Measurements from ENCODE around the gene CACNA2D2. TPM values are rescaled to one million over a fixed set of nuclear protein-coding genes. Genes with fewer than 3 reads are reported as not detected.

Gene CACNA2D2
- total RNA-seq, 4 donors from 2014 or later, result 0.31 to 1.7 (median 0.66) TPM

DNA sequence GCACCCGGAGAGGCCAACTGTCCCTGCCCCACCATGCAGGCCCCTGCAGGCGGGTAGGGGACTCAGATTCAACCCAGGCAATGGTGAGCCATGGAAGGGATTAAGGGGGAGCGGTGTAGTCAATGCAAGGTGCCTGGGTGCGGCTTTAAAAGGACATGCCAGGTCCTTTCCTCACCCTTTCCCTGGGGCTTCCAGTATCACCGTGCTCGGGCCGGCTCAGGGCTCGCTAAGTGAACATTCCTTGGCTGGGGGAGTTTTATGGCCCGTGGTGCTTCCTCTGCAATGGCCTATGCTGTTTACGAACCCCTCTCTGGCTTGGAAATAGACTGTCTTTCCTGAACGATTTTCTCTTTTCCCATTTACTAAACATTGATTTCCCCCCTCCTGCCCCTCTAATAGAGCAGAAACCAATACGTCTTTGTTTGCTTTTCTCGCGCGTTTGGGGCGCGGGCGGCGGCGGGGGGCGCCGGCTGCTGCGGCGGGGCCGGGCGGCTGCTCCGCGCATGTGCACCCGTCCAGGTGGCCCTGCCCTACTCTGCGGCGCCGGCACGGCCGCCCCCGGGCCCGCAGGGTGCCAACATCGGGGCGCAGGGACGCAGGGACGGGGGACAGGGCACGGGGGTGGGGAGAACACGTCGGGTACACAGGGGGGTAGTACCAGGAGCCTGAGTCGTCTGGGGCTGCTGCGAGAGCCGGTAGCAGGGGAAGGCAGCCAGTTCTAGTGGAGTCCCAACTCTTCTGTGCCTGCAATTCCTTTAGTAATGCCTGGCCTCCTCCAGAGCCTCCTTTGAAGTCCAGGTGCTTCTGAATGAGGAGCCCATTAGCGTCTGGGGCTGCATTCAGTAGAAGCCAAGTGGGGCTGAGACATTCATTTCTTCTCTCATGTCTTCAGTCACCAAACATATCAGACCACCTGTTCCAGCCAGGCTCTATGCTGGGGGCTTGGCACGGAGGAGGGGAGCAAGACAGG, 26.9 kb upstream of the CACNA2D2 start:
- WGBS, 2 donors (ENCODE audit: low coverage in 1 of 2), result 20% methylated on average over 3 of the region's 48 CpGs; no CpG with 5 or more reads in 1 of the 2 donors
- H3K9me3 ChIP-seq, result no peaks in the 10 kb centered on the region
- peak overlapping the region in 1 of 2 donors; percentile 16 for H3K4me3 ChIP-seq
- no peaks in the 10 kb centered on the region for H3K36me3 ChIP-seq
- H3K27ac ChIP-seq, result no peak overlapping the region
- peaks cover 21% of the 10 kb centered on the region for H3K27me3 ChIP-seq
- TF ChIP-seq EP300 (IDR thresholded peaks at IDR 0.05), result no peak
- TF ChIP-seq POLR2AphosphoS5 (IDR thresholded peaks at IDR 0.05), result no peak
- TF ChIP-seq POLR2A (IDR thresholded peaks at IDR 0.05), result no peak
- TF ChIP-seq, protein P1, sequence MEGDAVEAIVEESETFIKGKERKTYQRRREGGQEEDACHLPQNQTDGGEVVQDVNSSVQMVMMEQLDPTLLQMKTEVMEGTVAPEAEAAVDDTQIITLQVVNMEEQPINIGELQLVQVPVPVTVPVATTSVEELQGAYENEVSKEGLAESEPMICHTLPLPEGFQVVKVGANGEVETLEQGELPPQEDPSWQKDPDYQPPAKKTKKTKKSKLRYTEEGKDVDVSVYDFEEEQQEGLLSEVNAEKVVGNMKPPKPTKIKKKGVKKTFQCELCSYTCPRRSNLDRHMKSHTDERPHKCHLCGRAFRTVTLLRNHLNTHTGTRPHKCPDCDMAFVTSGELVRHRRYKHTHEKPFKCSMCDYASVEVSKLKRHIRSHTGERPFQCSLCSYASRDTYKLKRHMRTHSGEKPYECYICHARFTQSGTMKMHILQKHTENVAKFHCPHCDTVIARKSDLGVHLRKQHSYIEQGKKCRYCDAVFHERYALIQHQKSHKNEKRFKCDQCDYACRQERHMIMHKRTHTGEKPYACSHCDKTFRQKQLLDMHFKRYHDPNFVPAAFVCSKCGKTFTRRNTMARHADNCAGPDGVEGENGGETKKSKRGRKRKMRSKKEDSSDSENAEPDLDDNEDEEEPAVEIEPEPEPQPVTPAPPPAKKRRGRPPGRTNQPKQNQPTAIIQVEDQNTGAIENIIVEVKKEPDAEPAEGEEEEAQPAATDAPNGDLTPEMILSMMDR (IDR thresholded peaks at IDR 0.05), result no peak
- no peak for ATAC-seq
- no peaks in the 10 kb centered on the region for H3K4me1 ChIP-seq

DNA sequence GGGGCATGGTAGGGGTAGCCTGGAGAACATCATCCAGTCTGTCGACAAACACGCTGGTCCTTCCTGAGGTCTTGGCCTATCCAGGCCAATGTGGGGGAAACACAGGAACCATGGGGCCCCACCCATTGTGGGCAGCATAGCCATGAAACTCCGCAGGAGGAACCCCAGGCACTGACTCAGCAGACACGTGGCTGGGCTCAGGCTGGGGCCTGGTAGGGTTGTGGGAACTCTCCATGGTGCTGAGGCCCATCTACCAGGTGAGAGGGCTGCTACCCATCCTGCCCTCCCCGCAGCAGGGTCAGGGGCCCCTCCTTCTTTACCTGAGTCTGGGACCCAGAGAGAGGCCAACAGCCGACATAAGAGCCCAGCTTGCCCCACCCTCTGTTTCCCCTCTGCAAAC, 22.6 kb upstream of the CACNA2D2 start:
- Histone ChIP-seq H3K27me3 (peaks cover 24% of the 10 kb centered on the region), H3K9me3 (no peaks in the 10 kb centered on the region), H3K4me1 (no peaks in the 10 kb centered on the region), H3K4me3 (no peak overlapping the region), H3K27ac (no peak overlapping the region), H3K36me3 (no peaks in the 10 kb centered on the region)
- TF ChIP-seq POLR2A (IDR thresholded peaks at IDR 0.05) (no peak), EP300 (IDR thresholded peaks at IDR 0.05) (no peak), POLR2AphosphoS5 (IDR thresholded peaks at IDR 0.05) (no peak)
- TF ChIP-seq, protein P1 (IDR thresholded peaks at IDR 0.05), result no peak
- ATAC-seq, result no peak
- 37 to 40% methylated on average over 2 to 3 of the region's 6 CpGs for WGBS, 2 donors (ENCODE audit: low coverage in 1 of 2)

DNA sequence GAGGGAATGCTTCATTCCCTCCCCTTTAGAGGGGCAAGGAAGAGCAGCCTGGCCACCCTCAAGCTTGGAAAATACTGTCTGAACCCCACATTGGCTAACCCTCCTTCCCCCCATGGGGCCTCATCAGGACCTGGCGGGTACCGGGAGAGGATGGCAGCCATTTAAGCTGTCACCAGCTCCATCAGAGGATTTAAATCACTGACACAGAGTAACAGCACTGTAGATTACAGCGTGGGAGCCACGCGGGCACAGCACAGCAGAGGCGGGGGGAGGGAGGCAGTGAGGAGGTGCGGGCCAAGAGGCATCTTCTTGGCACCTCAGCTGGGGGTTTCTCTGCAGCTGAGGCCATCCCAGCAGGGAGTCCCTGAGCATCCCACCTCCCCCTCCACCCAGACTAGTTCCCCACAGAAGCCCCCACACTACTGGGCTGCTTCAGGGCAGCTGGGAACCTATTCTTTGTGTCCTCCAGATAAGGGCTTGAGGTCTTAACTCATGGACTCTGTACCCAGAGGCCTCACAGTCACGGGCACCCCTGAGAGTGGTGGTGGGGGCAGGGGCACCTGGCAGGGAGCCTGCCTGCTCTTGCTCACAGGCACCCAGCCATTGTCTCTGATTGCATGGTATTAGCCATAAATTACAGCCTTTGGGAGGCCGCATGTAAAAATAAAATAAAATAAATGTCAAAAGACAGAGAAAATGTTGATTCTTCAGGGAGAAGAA, 21.9 kb upstream of the CACNA2D2 start:
- WGBS, 2 donors (ENCODE audit: low coverage in 1 of 2), result 43% methylated on average over 2 of the region's 9 CpGs; no CpG with 5 or more reads in 1 of the 2 donors
- Histone ChIP-seq H3K4me1 (no peaks in the 10 kb centered on the region), H3K36me3 (no peaks in the 10 kb centered on the region)

DNA sequence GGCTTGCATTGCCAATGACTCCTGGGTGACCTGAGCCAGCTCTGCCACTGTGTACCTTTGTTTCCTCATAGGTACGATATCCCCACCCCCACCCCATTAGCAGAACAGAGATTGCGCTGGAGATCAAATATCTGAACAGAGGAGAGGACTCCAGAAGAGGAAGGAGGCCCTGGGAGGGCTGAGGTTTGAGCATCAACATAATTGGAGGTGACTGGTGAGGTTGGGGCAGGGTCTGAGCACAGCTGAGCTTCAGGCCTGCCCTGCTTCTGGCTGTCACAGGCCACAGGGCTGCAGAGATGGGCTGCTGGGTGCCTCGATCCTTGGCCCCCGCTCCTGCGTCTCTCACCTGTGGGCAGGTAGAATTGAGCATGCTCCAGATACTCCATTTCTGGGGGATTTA, 21.3 kb upstream of the CACNA2D2 start:
- Histone ChIP-seq H3K4me1 (no peaks in the 10 kb centered on the region), H3K27ac (no peak overlapping the region), H3K4me3 (no peak overlapping the region), H3K36me3 (no peaks in the 10 kb centered on the region), H3K9me3 (no peaks in the 10 kb centered on the region), H3K27me3 (peaks cover 16% of the 10 kb centered on the region)
- TF ChIP-seq POLR2A (IDR thresholded peaks at IDR 0.05) (no peak), EP300 (IDR thresholded peaks at IDR 0.05) (no peak), POLR2AphosphoS5 (IDR thresholded peaks at IDR 0.05) (no peak)
- TF ChIP-seq, protein P1 (IDR thresholded peaks at IDR 0.05), result no peak
- no peak for ATAC-seq
- 89% methylated on average over 4 of the region's 5 CpGs; no CpG with 5 or more reads in 1 of the 2 donors for WGBS, 2 donors (ENCODE audit: low coverage in 1 of 2)

More for the DNA sequence above, 21.9 kb upstream of the CACNA2D2 start:
- ATAC-seq, result no peak
- H3K9me3 ChIP-seq, result no peaks in the 10 kb centered on the region
- TF ChIP-seq POLR2A (IDR thresholded peaks at IDR 0.05) (no peak), POLR2AphosphoS5 (IDR thresholded peaks at IDR 0.05) (no peak), EP300 (IDR thresholded peaks at IDR 0.05) (no peak)
- TF ChIP-seq, protein P1 (IDR thresholded peaks at IDR 0.05), result no peak
- H3K27ac ChIP-seq, result no peak overlapping the region
- H3K27me3 ChIP-seq, result peaks cover 22% of the 10 kb centered on the region
- H3K4me3 ChIP-seq, result no peak overlapping the region
